ENCODE measurements around the gene NIT1.

GRCh38 chr1:161159087-161159912 lies 41.4 kb downstream of the NIT1 start, which contains the start of gene USP21:
- TF ChIP-seq POLR2AphosphoS5 (IDR thresholded peaks at IDR 0.05) (peak; percentile 81 to 85), CTCF (IDR thresholded peaks at IDR 0.05) (peak in 2 of 3 experiments; percentile 24 to 47), EP300 (IDR thresholded peaks at IDR 0.05) (no peak), POLR2A (IDR thresholded peaks at IDR 0.05; ENCODE audit: low read depth) (no peak)
